ENCODE data around the gene GSC2. TPM values are rescaled to one million over a fixed set of nuclear protein-coding genes. Genes with fewer than 3 reads are reported as not detected.
"Not testable (repeated sequence)": the region's sequence is repeated elsewhere in the genome, so short reads cannot be mapped to it uniquely, and the experiment has no call there.

Gene GSC2
- total RNA-seq, 6 experiments from 2014 or later = not detected

GRCh38 chr22:19168088-19168890 lies 18.2 kb upstream of the GSC2 start:
- peaks cover 6% of the 10 kb centered on the region; the same call in 1 of the 2 replicates for H3K9me3 Mint-ChIP-seq
- H3K4me1 Mint-ChIP-seq (ENCODE audit: low read depth) = peaks cover 25% of the 10 kb centered on the region
- H3K27me3 Mint-ChIP-seq (ENCODE audit: insufficient read depth) = peaks cover 16% of the 10 kb centered on the region
- DNase-seq = no peak
- no peak overlapping the region for H3K4me3 Mint-ChIP-seq
- TF ChIP-seq CTCF (IDR thresholded peaks at IDR 0.05) = peak; percentile 45
- peaks cover 11% of the 10 kb centered on the region; the same call in 1 of the 2 replicates for H3K36me3 Mint-ChIP-seq (ENCODE audit: low read depth)
- H3K27ac Mint-ChIP-seq = no peak overlapping the region

- H3K4me1 Mint-ChIP-seq (ENCODE audit: low read depth) = peaks cover 15% of the 10 kb centered on the region
- no peak overlapping the region for H3K27ac Mint-ChIP-seq
- no peak for TF ChIP-seq CTCF (IDR thresholded peaks at IDR 0.05)
- peaks cover 4% of the 10 kb centered on the region; the same call in 1 of the 2 replicates for H3K36me3 Mint-ChIP-seq (ENCODE audit: low read depth)
- H3K4me3 Mint-ChIP-seq = no peak overlapping the region
- peaks cover 6% of the 10 kb centered on the region; the same call in 1 of the 2 replicates for H3K9me3 Mint-ChIP-seq
- DNase-seq = no peak
- peaks cover 16% of the 10 kb centered on the region for H3K27me3 Mint-ChIP-seq (ENCODE audit: insufficient read depth)
Measured at GRCh38 chr22:19167106-19167869, 17.2 kb upstream of the GSC2 start.

DNA sequence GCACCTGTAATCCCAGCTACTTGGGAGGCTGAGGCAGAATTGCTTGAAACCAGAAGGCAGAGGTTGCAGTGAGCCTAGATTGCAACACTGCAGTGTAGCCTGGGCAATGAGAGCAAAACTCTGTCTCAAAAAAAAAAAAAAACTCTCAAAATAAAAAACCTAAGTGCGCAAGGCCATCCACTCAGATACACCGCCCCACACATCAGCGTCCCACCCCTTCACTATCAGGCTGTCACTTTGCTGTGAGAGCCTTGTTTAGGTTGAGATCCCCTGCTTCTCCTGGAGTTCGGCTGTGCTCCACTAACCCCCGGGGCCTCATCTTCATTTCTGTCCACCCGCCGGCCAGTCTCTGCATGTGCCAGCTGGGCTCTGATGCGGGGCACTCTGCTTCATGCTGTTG lies 16.3 kb upstream of the GSC2 start:
- no peak overlapping the region for H3K4me3 Mint-ChIP-seq
- TF ChIP-seq CTCF (IDR thresholded peaks at IDR 0.05) = no peak
- no peak for DNase-seq

DNA sequence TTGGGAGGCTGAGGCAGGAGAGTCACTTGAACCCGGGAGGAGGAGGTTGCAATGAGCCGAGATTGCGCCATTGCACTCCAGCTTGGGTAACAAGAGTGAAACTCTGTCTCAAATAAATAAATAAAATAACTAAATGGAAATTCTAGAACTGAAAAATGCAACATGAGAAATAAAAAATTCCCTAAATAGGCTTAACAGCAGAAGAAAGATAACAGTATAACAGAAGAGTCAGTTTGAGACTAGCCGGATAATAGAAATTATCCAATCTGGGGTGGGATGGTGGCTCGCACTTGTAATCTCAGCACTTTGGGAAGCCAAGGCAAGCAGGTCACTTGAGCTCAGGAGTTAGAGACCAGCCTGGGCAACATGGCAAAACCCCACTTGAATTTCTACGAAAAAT lies 14.3 kb upstream of the GSC2 start:
- no peak overlapping the region for H3K27ac Mint-ChIP-seq
- no peaks in the 10 kb centered on the region for H3K36me3 Mint-ChIP-seq (ENCODE audit: low read depth)
- DNase-seq = no peak
- no peak overlapping the region for H3K4me3 Mint-ChIP-seq
- TF ChIP-seq CTCF (IDR thresholded peaks at IDR 0.05) = no peak
- H3K9me3 Mint-ChIP-seq = peaks cover 6% of the 10 kb centered on the region; the same call in 1 of the 2 replicates
- 0 out of 2 replicates have a peak, but pooled peaks cover 6% of the 10 kb centered on the region for H3K4me1 Mint-ChIP-seq (ENCODE audit: low read depth)
- peaks cover 18% of the 10 kb centered on the region for H3K27me3 Mint-ChIP-seq (ENCODE audit: insufficient read depth)

More for the DNA sequence above, 16.3 kb upstream of the GSC2 start:
- Mint-ChIP-seq H3K9me3 (peaks cover 6% of the 10 kb centered on the region; the same call in 1 of the 2 replicates), H3K4me1 (ENCODE audit: low read depth) (peaks cover 11% of the 10 kb centered on the region), H3K36me3 (ENCODE audit: low read depth) (no peaks in the 10 kb centered on the region), H3K27ac (no peak overlapping the region), H3K27me3 (ENCODE audit: insufficient read depth) (peaks cover 16% of the 10 kb centered on the region)

GRCh38 chr22:19158649-19159048 lies 8.6 kb upstream of the GSC2 start:
- H3K4me1 Mint-ChIP-seq (ENCODE audit: low read depth); DNase-seq; H3K27me3 Mint-ChIP-seq (ENCODE audit: insufficient read depth); H3K9me3 Mint-ChIP-seq; H3K36me3 Mint-ChIP-seq (ENCODE audit: low read depth); H3K4me3 Mint-ChIP-seq; H3K27ac Mint-ChIP-seq: not testable (repeated sequence)

DNA sequence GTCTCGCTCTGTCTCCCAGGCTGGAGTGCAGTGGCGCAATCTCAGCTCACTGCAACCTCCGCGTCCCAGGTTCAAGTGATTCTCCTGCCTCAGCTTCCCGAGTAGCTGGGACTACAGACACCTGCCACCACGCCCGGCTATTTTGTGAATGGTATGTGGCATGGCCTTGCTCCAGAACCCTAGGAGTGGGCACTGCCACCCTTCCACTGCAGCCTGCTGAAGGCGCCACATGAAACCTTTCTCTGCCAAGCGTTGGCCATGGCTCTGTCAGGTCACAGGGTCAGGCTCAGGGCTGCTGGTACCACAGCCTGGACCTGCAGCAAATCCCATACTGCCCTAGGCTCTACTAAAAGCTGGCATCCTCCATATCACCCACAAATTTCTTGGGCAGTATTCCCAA lies 6.0 kb upstream of the GSC2 start:
- H3K4me1 Mint-ChIP-seq (ENCODE audit: low read depth); H3K27ac Mint-ChIP-seq; H3K4me3 Mint-ChIP-seq; H3K36me3 Mint-ChIP-seq (ENCODE audit: low read depth); H3K9me3 Mint-ChIP-seq; DNase-seq: not testable (repeated sequence)
- peaks cover 26% of the 10 kb centered on the region for H3K27me3 Mint-ChIP-seq (ENCODE audit: insufficient read depth)

All from HFFc6 (cell line).